ENCODE data around the gene CACNA2D4. TPM values are rescaled to one million over a fixed set of nuclear protein-coding genes. Genes with fewer than 3 reads are reported as not detected.

Gene CACNA2D4
- total and polyA plus RNA-seq, 7 donors: 2.8 to 5.8 (median 3.6) TPM

DNA sequence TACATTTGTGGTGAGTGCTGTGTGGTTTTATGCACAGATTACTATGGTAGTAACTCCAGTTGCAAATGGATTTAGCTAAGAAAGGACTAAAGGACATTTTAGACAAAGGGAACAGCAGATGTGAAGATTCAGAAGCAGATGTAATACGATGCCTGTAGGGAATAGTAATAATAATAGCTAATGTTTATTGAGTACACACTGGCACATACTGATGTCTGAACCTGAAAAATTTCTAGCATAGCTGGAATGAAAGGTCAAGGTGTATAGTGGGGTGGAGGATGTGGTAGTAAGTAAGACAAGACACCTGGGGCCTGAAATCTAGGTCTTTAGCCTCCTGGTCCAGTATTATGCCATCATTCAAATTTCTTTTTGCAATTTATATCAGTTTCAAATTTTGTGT, 152.3 kb downstream of the CACNA2D4 start:
- no peak overlapping the region for H3K27ac ChIP-seq
- WGBS, 2 donors: 92 to 94% methylated on average over 1 of the region's 1 CpG
- DNase-seq: no peak
- no peaks in the 10 kb centered on the region for H3K27me3 ChIP-seq
- no peak overlapping the region for H3K4me3 ChIP-seq
- peaks cover 0 to 42% (median 26%) of the 10 kb centered on the region in 4 donors for H3K4me1 ChIP-seq
- H3K36me3 ChIP-seq: no peaks in the 10 kb centered on the region
- intact Hi-C loops (cut with DNase I): no loop called here
- H3K9me3 ChIP-seq: no peaks in the 10 kb centered on the region
- TF ChIP-seq CTCF (IDR thresholded peaks at IDR 0.05) (no peak), POLR2A (IDR thresholded peaks at IDR 0.05) (no peak), POLR2AphosphoS5 (IDR thresholded peaks at IDR 0.05) (no peak), EP300 (IDR thresholded peaks at IDR 0.05) (no peak)

GRCh38 chr12:1763153-1763552, 155.3 kb downstream of the CACNA2D4 start:
- H3K36me3 ChIP-seq: no peaks in the 10 kb centered on the region
- TF ChIP-seq POLR2AphosphoS5 (IDR thresholded peaks at IDR 0.05): no peak
- no peak for TF ChIP-seq EP300 (IDR thresholded peaks at IDR 0.05)
- TF ChIP-seq POLR2A (IDR thresholded peaks at IDR 0.05): no peak
- no peak for TF ChIP-seq CTCF (IDR thresholded peaks at IDR 0.05)
- H3K9me3 ChIP-seq: no peaks in the 10 kb centered on the region
- DNase-seq: no peak
- intact Hi-C loops (cut with DNase I): no loop called here
- H3K27ac ChIP-seq: peak overlapping the region in 1 of 4 donors; percentile 2
- no peaks in the 10 kb centered on the region for H3K27me3 ChIP-seq
- 89 to 91% methylated on average over 2 of the region's 2 CpGs for WGBS, 2 donors
- H3K4me3 ChIP-seq: no peak overlapping the region
- peaks cover 0 to 53% (median 37%) of the 10 kb centered on the region in 4 donors for H3K4me1 ChIP-seq

GRCh38 chr12:1761857-1762256, 156.6 kb downstream of the CACNA2D4 start:
- Histone ChIP-seq H3K27me3 (no peaks in the 10 kb centered on the region), H3K4me1 (peaks cover 0 to 53% (median 37%) of the 10 kb centered on the region in 4 donors), H3K9me3 (no peaks in the 10 kb centered on the region), H3K36me3 (peaks cover 0 to 8% (median 0%) of the 10 kb centered on the region in 4 donors), H3K4me3 (no peak overlapping the region), H3K27ac (no peak overlapping the region)
- TF ChIP-seq POLR2AphosphoS5 (IDR thresholded peaks at IDR 0.05): no peak
- no peak for TF ChIP-seq CTCF (IDR thresholded peaks at IDR 0.05)
- no peak for TF ChIP-seq POLR2A (IDR thresholded peaks at IDR 0.05)
- no peak for TF ChIP-seq EP300 (IDR thresholded peaks at IDR 0.05)
- no peak for DNase-seq
- 78 to 97% methylated on average over 3 of the region's 3 CpGs for WGBS, 2 donors
- intact Hi-C loops (cut with DNase I): no loop called here

- Histone ChIP-seq H3K36me3 (peaks cover 0 to 12% (median 0%) of the 10 kb centered on the region in 4 donors), H3K27ac (no peak overlapping the region), H3K4me1 (peaks cover 0 to 50% (median 36%) of the 10 kb centered on the region in 4 donors), H3K9me3 (no peaks in the 10 kb centered on the region), H3K4me3 (no peak overlapping the region), H3K27me3 (no peaks in the 10 kb centered on the region)
- intact Hi-C loops (cut with DNase I): no loop called here
- 88 to 94% methylated on average over 2 of the region's 2 CpGs for WGBS, 2 donors
- TF ChIP-seq CTCF (IDR thresholded peaks at IDR 0.05): no peak
- no peak for DNase-seq
These were observed 157.7 kb downstream of the CACNA2D4 start for GRCh38 chr12:1760566-1761382.

Data from sigmoid colon (tissue), 7 donors.